GF-D8 (cell line): ENCODE results near the gene HOXB2.

Experiments used
- DNase-seq: peaks from one replicate; lab custom pipeline; 2025; lab: John Stamatoyannopoulos, UW

HOXB2 gene

GRCh38 chr17:48565925-48566710 lies 21.2 kb upstream of the HOXB2 start:
- DNase-seq, result no peak

- DNase-seq, result no peak
These were observed 20.2 kb upstream of the HOXB2 start for GRCh38 chr17:48565022-48565554.

- DNase-seq, result no peak
These were observed 19.5 kb upstream of the HOXB2 start for GRCh38 chr17:48564188-48565021.

- no peak for DNase-seq
These were observed 18.9 kb upstream of the HOXB2 start for GRCh38 chr17:48563867-48564187.

- no peak for DNase-seq
These were observed 18.5 kb upstream of the HOXB2 start for GRCh38 chr17:48563385-48563838.

- DNase-seq, result no peak
These were observed 18.0 kb upstream of the HOXB2 start for GRCh38 chr17:48562934-48563333.

- no peak for DNase-seq
These were observed 17.2 kb upstream of the HOXB2 start for GRCh38 chr17:48561884-48562810.

- DNase-seq, result no peak
These were observed 15.2 kb upstream of the HOXB2 start for GRCh38 chr17:48559840-48560817.

- DNase-seq, result no peak
These were observed 14.4 kb upstream of the HOXB2 start for GRCh38 chr17:48559122-48559839.

GRCh38 chr17:48558831-48559121 lies 13.9 kb upstream of the HOXB2 start:
- no peak for DNase-seq

GRCh38 chr17:48558057-48558830 lies 13.3 kb upstream of the HOXB2 start:
- no peak for DNase-seq

GRCh38 chr17:48556576-48557401 lies 11.9 kb upstream of the HOXB2 start:
- no peak for DNase-seq

- no peak for DNase-seq
These were observed 11.3 kb upstream of the HOXB2 start for GRCh38 chr17:48556229-48556575.

- DNase-seq, result no peak
These were observed 10.6 kb upstream of the HOXB2 start for GRCh38 chr17:48555258-48556228.

- no peak for DNase-seq
These were observed 9.7 kb upstream of the HOXB2 start for GRCh38 chr17:48554412-48555257.

GRCh38 chr17:48553826-48554225 lies 8.9 kb upstream of the HOXB2 start:
- no peak for DNase-seq

- no peak for DNase-seq
These were observed 8.3 kb upstream of the HOXB2 start for GRCh38 chr17:48553190-48553547.
